PC-9 (cell line): ENCODE results near the gene NPY. TPM values are rescaled to one million over a fixed set of nuclear protein-coding genes. Genes with fewer than 3 reads are reported as not detected.

ENCODE experiments used
- BruUV-seq: library from RNA; stranded (reverse); fragments of 400-500 nt; replicated peaks from 2 replicates; lab custom pipeline; 2021; lab: Mats Ljungman, UMichigan
- CTCF ChIA-PET: fragments of 300-600 bp; sonication (Branson Sonifier 250); formaldehyde crosslinking; loops from one replicate; lab custom pipeline; 2022; ENCODE audit warnings: antibody characterized with exemption; lab: Charles Lee
- POLR2A ChIA-PET: fragments of 300-600 bp; sonication (Branson Sonifier 250); formaldehyde crosslinking; loops from one replicate; lab custom pipeline; 2022; ENCODE audit warnings: antibody characterized with exemption; ENCODE audit not compliant: unreplicated experiment; lab: Charles Lee
- DNase-seq, 2 experiments: peaks; one replicate each; pipeline versions ENCODE4 v3.0.0 to v3.0.0-alpha.2; 2015 to 2022; ENCODE audit warnings: mixed read lengths in 1 of 2
- H2AFZ ChIP-seq: fragments of 200-600 bp; sonication (generic); 2 replicates; pipeline ENCODE4 v1.8.1; 2017; ENCODE audit warnings: antibody characterized with exemption
- H3F3A ChIP-seq: fragments of 200-600 bp; sonication (generic); 2 replicates; pipeline ENCODE4 v1.8.1; 2017; ENCODE audit warnings: antibody characterized with exemption, mild to moderate bottlenecking, low read depth; ENCODE audit not compliant: insufficient read depth
- H3K27ac ChIP-seq: fragments of 200-600 bp; sonication (generic); 2 replicates; pipeline ENCODE4 v1.6.1; 2016; ENCODE audit warnings: mixed run types
- H3K27me3 ChIP-seq: fragments of 200-600 bp; sonication (generic); 2 replicates; pipeline ENCODE4 v1.6.1; 2016; ENCODE audit warnings: low read depth, mixed run types; ENCODE audit not compliant: insufficient read depth
- H3K36me3 ChIP-seq: fragments of 200-600 bp; sonication (generic); 2 replicates; pipeline ENCODE4 v1.6.1; 2016; ENCODE audit warnings: low read depth, mixed run types
- H3K4me1 ChIP-seq: fragments of 200-600 bp; sonication (generic); replicated peaks from 2 replicates; pipeline ENCODE4 v1.6.1; 2016; ENCODE audit warnings: mixed run types; ENCODE audit not compliant: insufficient read depth
- H3K4me2 ChIP-seq: fragments of 200-600 bp; sonication (generic); 2 replicates; pipeline ENCODE4 v1.6.1; 2017; ENCODE audit warnings: mixed run types
- H3K4me3 ChIP-seq: fragments of 200-600 bp; sonication (generic); 2 replicates; pipeline ENCODE4 v1.6.1; 2016; ENCODE audit warnings: mixed run types
- H3K79me2 ChIP-seq: fragments of 200-600 bp; sonication (generic); 2 replicates; pipeline ENCODE4 v1.6.1; 2017; ENCODE audit warnings: low read depth, mixed run types
- H3K9me2 ChIP-seq: fragments of 200-600 bp; sonication (generic); 2 replicates; pipeline ENCODE4 v1.8.1; 2017; ENCODE audit warnings: mild to moderate bottlenecking; ENCODE audit not compliant: insufficient read depth
- H3K9me3 ChIP-seq: fragments of 200-600 bp; sonication (generic); 2 replicates; pipeline ENCODE4 v1.8.1; 2016; ENCODE audit warnings: low read depth; ENCODE audit not compliant: insufficient read depth
- H4K20me1 ChIP-seq: fragments of 200-600 bp; sonication (generic); 2 replicates; pipeline ENCODE4 v1.8.1; 2017; ENCODE audit not compliant: insufficient read depth
- CTCF ChIP-seq: fragments of 200-600 bp; sonication (generic); conservative IDR thresholded peaks from 2 replicates; pipeline ENCODE4 v1.6.1; 2017; ENCODE audit warnings: mixed run types, antibody characterized with exemption, mild to moderate bottlenecking, moderate library complexity
- EZH2 ChIP-seq: fragments of 200-600 bp; sonication (generic); IDR thresholded peaks from 2 replicates; pipeline ENCODE4 v1.8.0; 2017; ENCODE audit warnings: antibody characterized with exemption, low read depth
- intact Hi-C: fragments of 100-400 bp; cut with micrococcal nuclease; formaldehyde crosslinking; loops from one replicate; pipeline ENCODE4 v1.10.0; 2022; ENCODE audit not compliant: unreplicated experiment
- total RNA-seq: library from RNA; stranded (reverse); gene quantifications from 2 replicates; pipeline ENCODE4 v1.2.3, GENCODE V29; 2021

The NPY gene
- total RNA-seq, 1 experiment from 2014 or later = not detected

GRCh38 chr7:24313777-24314176, 29.8 kb downstream of the NPY start:
- ChIA-PET CTCF (no interaction called here), POLR2A (no interaction called here)
- Histone ChIP-seq H3K9me2 (no peaks in the 10 kb centered on the region), H3K4me1 (no peaks in the 10 kb centered on the region), H3K9me3 (peaks cover 4% of the 10 kb centered on the region; the same call in 1 of the 2 replicates), H3K27me3 (no peaks in the 10 kb centered on the region), H3K4me2 (no peak overlapping the region), H2AFZ (no peak overlapping the region), H3K79me2 (no peaks in the 10 kb centered on the region), H3K36me3 (no peaks in the 10 kb centered on the region), H3K4me3 (no peak overlapping the region), H3F3A (no peaks in the 10 kb centered on the region), H3K27ac (no peak overlapping the region), H4K20me1 (no peaks in the 10 kb centered on the region)
- DNase-seq = no peak
- intact Hi-C loops = no loop called here
- TF ChIP-seq EZH2 (no peak), CTCF (no peak)
- BruUV-seq = no TSS peak

- Histone ChIP-seq H3K27me3 (no peaks in the 10 kb centered on the region), H3K36me3 (no peaks in the 10 kb centered on the region), H3K4me1 (no peaks in the 10 kb centered on the region), H4K20me1 (no peaks in the 10 kb centered on the region), H3F3A (no peaks in the 10 kb centered on the region), H3K79me2 (no peaks in the 10 kb centered on the region), H3K4me3 (no peak overlapping the region), H3K27ac (no peak overlapping the region), H3K4me2 (no peak overlapping the region), H3K9me2 (no peaks in the 10 kb centered on the region), H2AFZ (no peak overlapping the region), H3K9me3 (peaks cover 4% of the 10 kb centered on the region; the same call in 1 of the 2 replicates)
- DNase-seq = no peak
- ChIA-PET CTCF (no interaction called here), POLR2A (no interaction called here)
- no TSS peak for BruUV-seq
- TF ChIP-seq EZH2 (no peak), CTCF (no peak)
- intact Hi-C loops = no loop called here
Observed at GRCh38 chr7:24316340-24316739, 32.4 kb downstream of the NPY start.

- TF ChIP-seq CTCF (0 out of 2 replicates have a peak, but pooled peaks have one; percentile 25), EZH2 (no peak)
- no peak overlapping the region for H3K4me3 ChIP-seq
- H3K4me1 ChIP-seq = no peaks in the 10 kb centered on the region
- H3K9me3 ChIP-seq = no peaks in the 10 kb centered on the region
- no peaks in the 10 kb centered on the region for H3K9me2 ChIP-seq
- H3K4me2 ChIP-seq = no peak overlapping the region
- H3K27ac ChIP-seq = no peak overlapping the region
- H3F3A ChIP-seq = no peaks in the 10 kb centered on the region
- intact Hi-C loops = no loop called here
- no peaks in the 10 kb centered on the region for H3K36me3 ChIP-seq
- CTCF ChIA-PET = no interaction called here
- no peaks in the 10 kb centered on the region for H3K79me2 ChIP-seq
- H2AFZ ChIP-seq = no peak overlapping the region
- BruUV-seq = no TSS peak
- POLR2A ChIA-PET = no interaction called here
- no peaks in the 10 kb centered on the region for H4K20me1 ChIP-seq
- DNase-seq = peak in 1 of 2 experiments; percentile 1
- no peaks in the 10 kb centered on the region for H3K27me3 ChIP-seq
Observed at GRCh38 chr7:24318326-24318725, 34.3 kb downstream of the NPY start.
